Fibroblast of skin of left biceps (primary cell): Measurements from ENCODE around the gene PRUNE2.

ENCODE experiments used
- DNase-seq, 2 experiments: peaks; one replicate each; pipeline ENCODE4 v3.0.0-alpha.2; 2013; ENCODE audit warnings: low read depth in 2 of 2

The PRUNE2 gene

DNA sequence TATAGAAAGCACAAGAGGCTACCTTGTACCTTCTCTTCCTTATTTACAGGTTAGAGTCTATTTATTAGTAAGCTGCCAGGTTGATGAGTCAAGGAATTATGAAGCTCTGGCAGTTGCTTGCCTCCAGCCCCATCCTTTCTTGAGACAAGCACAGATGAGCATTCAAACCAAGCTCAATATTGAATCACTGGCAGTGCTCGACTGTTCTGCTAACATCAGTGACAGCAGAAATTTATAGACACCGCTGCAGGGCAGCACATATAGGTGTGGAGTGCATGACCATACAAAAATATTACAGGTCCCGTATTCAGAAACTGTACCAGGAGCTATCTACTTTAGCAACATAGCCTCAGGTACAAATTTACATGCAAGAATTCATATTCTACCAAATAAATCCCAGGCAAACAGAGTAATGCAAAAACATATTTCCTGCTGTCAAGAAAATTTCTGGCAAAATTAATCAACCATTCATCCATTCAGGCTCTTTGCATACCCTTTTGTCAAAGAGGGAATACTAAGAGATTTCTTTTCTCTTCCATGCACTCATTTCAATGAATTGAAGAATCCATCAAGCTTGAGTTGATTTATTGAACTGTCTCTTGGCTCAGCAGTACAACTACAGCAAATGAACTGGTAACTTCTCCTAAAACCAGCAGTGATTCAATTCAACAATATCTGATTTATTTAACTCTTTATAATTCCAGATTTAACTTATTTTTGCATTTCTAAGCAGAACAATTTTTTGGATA is 168.6 kb downstream of the PRUNE2 start:
- DNase-seq = no peak

DNA sequence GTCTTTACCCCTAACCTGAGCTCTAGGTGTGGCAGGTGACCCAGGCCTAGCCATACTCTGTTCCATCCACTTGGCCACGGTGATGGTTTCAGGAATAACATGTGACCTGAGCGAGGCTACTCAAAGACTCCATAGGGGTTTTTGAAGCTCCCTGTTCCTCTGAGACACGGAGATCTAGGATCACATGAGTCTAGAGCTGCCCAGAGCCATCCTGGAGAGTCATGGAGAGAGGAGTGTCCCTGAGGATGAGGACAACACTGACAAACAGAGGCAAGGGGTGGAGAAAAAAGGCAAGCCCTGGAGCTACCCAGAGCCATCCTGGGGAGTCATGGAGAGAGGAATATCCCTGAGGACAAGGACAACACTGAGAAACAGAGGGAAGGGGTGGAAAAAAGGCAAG is 171.2 kb downstream of the PRUNE2 start:
- no peak for DNase-seq

DNA sequence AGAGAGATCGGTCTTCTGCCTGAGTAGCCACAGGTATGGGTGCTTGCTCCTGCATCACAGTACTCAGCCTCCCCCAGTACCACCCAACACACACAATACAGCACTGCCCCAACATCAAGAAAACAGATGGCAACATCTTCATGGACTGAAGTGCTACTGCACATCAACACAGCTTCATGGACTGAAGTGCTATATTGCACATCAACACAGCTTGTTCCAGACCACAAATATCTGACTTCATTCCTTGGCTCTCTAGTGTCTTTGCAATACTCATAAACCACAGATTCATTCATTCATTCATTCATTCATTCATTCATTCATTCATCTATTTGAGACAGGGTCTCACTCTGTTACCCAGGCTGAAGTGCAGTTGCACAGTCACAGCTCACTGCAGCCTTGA is 172.8 kb downstream of the PRUNE2 start:
- peak; percentile 17 to 19 for DNase-seq

DNA sequence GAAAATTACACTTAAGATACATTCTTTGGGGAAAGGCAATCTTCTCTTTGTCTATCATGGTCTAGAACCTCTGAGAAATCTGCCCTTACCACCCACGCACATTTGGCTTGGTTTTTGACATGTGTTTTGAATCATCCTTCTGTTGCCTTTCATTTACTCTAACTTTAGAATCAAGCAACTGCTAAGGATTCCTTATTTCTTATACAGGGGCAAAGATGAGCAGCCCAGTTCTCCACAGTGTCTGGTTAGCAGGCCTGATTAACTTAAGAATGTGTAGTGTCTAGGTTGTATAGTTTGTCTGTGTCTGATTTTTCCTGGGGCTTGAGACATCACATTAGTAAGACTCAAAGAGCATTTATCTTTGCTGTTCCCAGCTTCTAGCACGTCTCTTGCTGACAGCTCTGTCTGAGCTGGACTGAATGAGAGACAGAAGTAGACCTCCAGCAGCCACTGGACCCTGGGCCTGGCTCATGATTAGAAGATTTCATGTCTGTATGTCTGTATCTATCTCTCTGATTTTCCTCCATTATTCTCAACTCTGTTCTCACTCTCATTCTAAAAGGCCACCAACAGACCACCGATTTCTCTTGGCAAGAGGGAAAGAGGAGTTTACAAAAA is 173.5 kb downstream of the PRUNE2 start:
- peak; percentile 73 to 80 for DNase-seq

DNA sequence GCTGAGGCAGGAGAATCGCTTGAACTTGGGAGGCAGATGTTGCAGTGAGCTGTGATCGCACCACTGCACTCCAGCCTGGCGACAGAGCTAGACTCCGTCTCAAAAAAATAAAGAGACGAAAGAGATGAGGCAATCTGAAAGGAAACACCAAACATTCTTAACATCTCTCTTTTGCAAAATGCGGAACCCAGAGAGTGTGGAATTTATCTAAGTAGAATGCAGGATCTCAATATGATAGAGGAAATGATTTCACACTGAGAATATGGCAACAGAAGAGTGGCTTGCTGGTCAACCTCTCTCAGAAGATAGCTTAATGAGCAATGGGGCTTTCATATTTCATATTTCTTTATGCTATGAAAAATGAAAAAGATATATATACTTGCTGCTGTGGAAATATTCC is 175.1 kb downstream of the PRUNE2 start:
- DNase-seq = peak; percentile 20 to 21

DNA sequence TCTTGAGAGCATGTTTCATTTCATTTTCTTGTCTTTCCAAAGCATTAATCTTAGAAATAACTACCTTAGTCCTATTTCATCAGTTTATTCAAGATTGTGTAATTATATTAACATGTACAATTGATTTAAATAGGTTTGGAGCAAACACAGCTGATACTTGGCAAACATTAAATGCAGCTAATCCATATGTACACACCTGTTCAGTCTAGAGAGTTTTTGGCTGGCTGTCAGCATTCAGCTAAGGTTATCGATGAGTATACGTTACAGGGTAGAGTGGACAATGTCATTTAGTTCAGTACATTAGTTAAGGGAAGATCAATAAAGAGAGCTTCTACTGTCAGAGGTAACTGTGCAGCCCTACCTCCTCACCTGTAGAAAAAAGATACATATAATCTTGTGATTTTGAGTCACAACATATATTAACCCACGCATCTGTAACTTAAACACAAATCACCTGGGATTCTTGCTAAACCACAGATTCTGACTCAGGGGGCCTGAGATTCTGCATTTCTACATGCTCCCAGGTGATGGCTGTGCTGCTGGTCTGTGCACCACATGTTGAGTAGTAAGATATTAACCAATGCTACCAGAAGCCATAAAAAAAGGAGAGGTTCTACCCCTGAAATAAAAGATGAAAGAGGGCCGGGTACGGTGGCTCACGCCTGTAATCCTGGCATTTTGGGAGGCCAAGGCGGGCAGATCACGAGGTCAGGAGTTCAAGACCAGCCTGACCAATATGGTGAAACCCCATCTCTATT is 175.8 kb downstream of the PRUNE2 start:
- no peak for DNase-seq

DNA sequence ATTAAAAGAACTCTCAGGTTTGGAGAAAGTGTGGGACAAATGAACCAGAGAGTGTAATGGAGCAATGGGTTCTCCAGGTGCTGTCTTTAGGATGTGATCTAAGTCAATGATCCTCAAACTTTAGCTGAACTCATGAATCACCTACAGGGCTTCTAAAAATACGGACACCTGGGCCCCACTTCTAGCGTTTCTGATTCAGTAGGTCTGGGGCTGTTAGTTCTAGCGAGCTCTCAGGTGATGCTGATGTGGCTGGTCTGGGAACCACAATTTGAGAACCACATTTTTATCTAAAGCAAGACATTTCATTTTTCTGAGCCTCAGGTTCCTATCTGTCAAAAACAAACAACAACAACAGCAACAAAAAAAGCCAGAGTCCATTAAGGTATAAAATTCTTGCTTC is 176.8 kb downstream of the PRUNE2 start:
- no peak for DNase-seq

DNA sequence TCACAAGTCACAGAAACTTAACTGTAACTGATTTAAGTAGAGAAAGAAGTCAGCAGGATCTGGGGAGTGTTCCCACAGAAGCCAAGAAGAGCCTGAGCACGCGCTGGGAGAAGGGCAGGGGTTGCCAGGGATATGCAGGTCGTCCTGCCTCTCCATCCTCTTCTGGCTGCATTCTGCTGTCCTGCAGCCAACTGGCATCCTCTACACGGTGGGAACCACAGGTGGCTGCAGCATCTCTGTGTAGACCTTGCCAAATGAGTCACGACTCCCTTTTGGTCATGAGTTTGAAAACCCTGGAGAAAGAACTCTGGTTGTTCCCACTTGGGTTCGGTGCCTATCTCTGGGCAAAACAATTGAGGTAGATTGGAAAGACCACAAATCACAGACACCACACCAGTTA is 180.0 kb downstream of the PRUNE2 start:
- no peak for DNase-seq

DNA sequence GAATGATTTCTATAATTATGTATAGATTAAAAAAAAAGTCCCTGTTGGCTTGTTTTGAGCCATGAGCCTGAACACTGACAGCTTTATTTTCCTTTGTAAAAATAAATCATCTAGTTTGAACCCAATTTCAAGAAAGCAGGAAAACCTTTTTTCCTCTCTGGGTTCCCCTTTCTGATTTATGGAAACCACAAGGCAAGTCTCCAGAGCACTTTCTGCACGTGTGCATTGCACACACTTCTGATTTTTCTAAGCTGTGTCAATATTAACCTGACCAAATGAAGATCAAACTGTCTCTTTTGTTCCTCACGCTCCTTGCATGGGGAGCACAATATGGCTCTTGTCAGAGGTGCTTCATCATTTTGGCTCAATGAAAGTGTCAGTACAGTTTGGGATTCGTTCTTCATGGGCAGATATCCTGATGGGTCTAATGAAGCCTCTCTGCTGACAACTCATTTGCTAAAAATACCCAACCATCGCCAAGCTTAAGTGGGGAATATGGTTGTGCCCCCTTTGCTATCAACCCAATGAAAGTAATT is 180.8 kb downstream of the PRUNE2 start:
- no peak for DNase-seq

DNA sequence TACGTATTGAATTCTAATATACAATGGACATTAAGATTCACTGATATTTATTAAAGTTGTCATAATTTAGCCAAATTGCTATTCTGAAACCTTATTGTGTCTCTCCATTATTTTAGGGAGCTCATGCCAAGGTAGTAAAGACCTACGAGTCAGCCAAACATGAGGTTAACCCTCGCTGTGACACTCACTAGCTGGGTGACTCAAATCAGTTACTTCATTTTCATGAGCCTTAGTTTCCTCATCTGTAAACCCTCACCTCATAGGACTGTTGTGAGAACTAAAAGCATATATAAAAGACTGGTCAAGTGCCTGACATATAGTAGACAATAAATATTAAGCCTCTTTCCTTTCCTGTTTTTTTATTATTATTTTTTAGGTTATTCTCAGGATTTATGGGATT is 185.7 kb downstream of the PRUNE2 start:
- no peak for DNase-seq

DNA sequence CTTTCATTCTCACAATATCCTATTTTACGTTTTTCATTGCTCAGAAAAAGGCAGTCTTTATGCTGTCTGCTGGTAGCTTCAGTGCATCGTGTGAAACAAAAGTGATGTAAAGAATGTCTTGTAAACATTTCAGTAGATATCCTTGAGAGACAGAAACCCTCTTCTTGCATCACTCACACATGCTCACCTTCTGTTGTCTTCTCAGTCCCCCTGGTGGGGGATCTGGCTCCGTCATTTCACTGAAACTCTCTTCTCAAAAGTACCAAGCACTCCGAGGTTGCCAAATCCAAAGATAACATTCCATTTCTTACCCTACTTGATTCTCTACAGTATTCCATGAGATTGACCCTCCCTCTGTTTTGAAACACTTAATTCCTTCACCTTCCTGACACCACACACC is 187.7 kb downstream of the PRUNE2 start:
- DNase-seq = no peak

DNA sequence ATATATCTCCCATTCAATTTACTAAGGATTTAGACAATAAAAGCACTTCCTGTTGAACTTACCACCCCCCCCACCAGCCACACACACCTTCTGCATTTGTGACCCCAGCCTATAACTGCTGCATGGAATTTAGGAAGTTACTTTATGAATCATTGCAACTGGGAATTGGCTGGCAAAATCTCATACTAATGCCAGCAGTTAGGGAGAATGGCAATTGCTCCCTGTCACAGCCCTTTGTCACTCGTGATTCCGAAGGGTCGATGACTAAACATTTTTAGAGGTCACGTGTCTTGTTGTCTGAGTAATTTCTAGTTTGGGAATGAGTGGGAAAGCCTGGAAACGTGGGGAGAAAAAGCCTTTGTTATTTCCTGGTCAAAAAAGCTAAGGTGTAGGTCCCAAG is 188.3 kb downstream of the PRUNE2 start:
- DNase-seq = no peak

DNA sequence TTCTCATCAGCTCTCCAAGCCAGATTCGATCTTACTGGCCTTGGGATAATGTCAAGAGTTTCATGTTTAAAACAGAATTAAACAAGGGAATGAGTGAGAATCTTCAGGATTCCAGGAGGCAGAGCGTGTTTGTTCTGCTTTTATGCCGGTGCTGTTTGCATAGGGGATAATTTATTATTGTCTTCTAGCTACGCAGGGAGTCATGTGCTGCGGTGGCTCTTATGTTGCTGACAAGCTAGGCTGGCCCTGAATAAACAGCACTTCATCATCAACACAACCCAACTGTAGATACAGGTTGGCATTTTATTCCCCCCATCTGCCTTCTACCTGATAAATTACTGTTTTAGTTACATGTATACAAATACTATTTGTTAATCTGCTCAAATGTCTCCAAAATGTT is 188.7 kb downstream of the PRUNE2 start:
- no peak for DNase-seq

DNA sequence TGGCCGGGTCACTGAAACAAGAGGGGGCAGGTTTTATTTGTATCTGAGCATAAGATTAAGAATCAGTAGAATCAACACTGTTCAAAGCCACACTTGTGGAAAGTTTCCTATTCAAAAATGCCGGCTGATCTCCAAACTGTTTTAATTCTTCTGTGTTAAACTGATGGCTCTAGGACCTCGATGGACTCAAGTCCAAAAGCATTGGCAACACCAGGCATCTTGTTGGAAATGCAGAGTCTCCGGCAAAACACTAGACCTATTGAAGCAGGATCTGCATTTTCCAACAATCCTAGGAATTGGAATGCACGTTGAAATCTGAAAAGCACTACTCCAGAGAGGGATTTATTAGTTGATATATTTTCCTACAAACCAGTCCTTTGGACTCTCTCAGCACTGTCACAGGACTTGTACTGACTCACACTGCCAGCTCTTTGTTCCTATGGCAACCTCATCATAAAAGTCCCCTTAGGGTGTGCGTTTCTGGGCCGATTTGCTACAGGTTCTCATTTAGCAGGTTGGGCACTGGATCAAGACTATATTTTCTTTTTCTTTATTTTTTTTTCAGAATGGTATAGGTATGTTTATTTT is 189.7 kb downstream of the PRUNE2 start:
- DNase-seq = no peak

DNA sequence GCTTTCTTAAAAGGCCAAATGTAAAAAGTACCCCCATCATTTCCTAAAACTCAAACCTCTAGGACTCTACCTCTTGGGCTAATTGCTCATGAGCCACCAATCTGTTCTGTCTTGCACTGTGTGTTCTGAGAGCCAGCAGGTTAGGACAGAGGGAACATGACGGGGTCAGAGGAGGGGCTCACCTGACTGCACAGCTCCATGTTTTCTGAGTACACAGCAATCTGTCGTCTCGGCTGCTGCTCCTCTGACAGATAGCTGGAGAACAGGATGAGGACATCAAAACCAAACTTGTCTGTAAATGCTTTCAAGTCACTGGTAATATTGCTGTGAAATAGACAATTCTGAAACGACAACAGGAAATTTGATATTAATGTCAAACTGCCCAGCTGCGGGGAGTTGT is 192.5 kb downstream of the PRUNE2 start:
- no peak for DNase-seq

DNA sequence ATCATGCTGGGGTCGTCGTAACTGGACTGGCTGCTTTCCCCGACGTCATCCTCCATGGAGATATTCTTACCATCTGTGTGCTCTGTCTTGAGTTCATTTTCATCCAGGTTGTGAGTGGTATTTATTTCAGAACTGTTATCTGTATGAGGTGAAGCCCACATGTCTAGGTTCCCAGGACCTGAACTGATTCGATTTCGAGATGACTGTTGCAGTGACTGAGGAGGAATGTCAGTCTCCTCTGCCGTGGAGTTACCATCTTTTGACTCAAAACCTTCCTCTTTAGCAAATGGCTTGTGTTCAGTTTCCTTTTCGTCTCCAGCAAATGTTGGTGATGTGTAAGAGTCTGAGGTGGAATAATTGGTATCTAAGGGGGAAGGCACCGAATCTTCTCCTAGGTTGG is 196.9 kb downstream of the PRUNE2 start:
- no peak for DNase-seq

DNA sequence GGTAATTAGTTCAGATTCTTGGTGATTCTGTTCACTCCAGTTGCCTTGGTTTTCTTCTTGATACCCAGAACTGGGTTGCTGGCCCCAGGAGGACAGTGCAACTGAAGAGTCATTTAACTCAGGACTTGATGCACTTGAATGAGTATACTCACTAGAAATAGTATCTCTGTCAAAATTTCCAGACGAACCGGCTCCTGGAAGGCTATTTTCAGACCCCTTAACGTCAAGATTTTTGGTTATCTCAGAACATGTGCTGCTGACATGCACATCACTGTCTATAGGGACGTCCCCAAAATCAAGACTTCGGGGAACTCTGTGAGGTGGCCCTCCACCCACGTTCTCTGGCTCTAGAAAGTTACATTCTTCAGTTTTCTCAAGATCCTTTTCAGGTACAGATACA is 198.4 kb downstream of the PRUNE2 start:
- DNase-seq = no peak

DNA sequence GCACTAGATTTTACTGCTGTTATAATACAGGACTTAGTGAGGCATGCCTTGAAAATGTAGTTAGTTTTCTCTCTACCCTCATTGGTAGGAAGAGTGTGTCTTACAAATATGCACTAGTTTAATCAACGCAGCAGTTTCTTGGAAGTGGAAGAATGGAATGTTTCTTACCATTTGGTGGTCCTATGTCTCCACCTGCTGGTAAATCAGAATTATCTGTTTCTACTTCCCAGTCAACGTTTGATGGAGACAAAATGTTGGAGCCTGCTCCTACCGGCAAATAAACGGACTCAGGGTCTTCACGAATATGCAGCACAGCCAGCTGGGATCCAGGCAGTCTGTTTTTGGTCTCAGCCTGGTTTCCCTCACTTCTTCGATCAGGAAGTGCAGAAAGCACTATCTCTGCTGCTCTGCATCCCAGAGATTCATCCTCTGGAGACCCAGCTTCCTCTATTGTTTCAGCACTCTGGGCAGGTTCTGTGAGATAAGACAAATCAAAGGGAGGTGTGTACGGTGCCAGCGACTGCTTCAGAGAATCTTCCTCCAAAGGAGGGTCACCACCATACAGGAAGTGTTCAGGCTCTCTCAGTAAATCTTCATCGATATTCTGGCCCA is 201.2 kb downstream of the PRUNE2 start:
- DNase-seq = peak; percentile 66 to 74

DNA sequence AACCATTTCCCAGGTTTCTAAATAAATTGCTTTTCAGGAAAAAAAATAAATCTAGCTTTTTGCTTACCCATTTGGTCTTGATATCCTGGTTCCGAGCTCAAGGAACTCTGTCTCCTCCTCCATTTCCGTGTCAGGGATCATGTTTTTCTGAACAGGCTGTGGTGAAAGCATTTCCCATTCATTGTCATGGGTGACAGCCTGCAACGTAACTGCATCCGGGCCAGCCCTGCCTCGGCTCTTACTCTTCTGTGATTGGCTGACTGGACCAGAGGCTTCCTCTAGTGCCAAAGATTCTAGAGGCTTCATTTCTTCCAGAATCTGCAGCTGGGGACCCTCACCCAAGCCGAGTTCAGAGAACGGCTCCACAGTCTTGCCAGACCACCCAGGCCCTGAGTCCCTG is 202.6 kb downstream of the PRUNE2 start:
- DNase-seq = no peak

DNA sequence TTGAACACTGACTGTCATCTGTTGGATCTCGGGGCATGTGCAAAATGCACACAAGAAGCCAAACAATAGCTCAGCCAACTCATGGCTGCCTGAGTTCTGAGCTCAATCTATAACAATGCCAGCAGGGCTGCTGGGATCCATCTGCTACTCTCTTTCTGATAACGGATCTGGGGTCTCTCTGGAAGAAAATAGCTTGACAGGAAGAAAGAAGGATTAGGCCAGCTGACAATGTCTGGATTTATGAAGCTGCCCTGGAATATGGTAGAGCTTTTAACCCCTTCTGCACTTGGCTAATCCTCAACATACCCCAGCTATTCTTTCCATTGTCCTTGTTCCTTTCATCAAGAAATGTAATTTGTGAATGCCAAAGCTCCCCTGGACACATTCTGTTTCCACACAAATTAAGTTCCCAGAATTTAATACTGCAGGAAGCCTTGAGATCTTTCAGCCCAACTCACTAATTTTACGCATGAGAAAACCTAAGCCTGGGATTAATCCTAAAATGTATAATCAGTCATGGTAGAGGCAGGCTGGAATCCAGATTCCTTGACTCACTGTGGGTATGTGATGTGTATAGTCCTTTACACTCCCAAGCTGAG is 204.4 kb downstream of the PRUNE2 start:
- peak; percentile 40 to 45 for DNase-seq

DNA sequence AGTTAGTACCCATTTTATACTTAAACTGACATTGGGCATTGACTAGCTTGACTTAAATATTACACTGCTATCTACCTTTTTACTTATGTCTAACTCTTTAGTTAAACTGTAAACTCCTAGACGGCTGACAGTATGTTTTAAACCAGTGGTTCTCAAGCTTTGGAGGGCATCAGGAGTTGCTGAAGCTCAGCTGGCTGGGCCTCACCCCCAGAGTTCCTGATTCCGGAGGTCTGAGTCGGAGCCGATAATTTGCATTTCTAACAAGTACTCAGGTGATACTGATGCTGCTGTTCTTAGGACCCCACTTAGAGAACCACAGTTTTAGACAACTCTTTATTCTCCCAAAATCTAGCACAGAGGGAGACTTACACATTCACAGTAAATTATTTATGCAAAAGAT is 205.0 kb downstream of the PRUNE2 start:
- no peak for DNase-seq

DNA sequence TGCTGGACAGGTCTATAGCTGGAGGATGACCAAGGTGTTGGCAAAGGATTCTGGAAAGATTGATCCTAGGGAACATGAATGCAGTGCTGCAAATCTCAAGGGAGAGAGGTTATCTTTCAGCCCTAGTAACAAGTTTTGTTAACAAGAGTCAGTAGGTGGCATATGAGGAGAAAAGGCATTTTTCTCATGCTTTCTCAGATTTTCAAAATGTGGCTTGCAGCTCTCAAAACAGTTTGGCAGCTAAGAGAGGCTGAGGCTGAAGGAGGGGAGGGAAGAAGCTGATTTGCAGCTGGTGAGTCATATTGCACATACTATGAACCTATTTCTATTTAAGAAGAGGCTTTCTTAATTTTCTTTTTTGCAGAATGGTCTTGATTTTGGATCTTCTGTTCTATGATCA is 205.9 kb downstream of the PRUNE2 start:
- peak; percentile 45 to 62 for DNase-seq
